GM23338 (cell line): ENCODE results near the gene CACNB4.

Source experiments
- CREB1 ChIP-seq: fragments of 250-450 bp; sonication (Bioruptor Pico); IDR thresholded peaks from 2 replicates; pipeline ENCODE4 v1.5.0; 2020; ENCODE audit warnings: low read depth, mild to moderate bottlenecking, moderate library complexity
- EZH2 ChIP-seq: fragments of 200-600 bp; sonication (generic); IDR thresholded peaks from one replicate; pipeline ENCODE4 v1.8.0; 2017; ENCODE audit warnings: antibody characterized with exemption, mild to moderate bottlenecking, low read depth; ENCODE audit not compliant: unreplicated experiment
- POLR2AphosphoS5 ChIP-seq: IDR thresholded peaks from 2 replicates; pipeline ENCODE4 v1.6.1; 2016; ENCODE audit warnings: antibody characterized with exemption, low read depth
- REST ChIP-seq: IDR thresholded peaks from one replicate; pipeline ENCODE4 v1.6.1; 2018; ENCODE audit warnings: antibody characterized with exemption; ENCODE audit not compliant: unreplicated experiment
- STAT1 ChIP-seq: IDR thresholded peaks from one replicate; pipeline ENCODE4 v1.6.1; 2016; ENCODE audit warnings: antibody characterized with exemption; ENCODE audit not compliant: unreplicated experiment
- ZNF114 ChIP-seq: fragments of 250-450 bp; sonication (Bioruptor Pico); IDR thresholded peaks from 2 replicates; pipeline ENCODE4 v1.5.0; 2020; ENCODE audit warnings: mild to moderate bottlenecking, moderate library complexity
- ZNF331 ChIP-seq: fragments of 250-450 bp; sonication (Bioruptor Pico); IDR thresholded peaks from 2 replicates; pipeline ENCODE4 v1.5.0; 2020; ENCODE audit warnings: low read depth, mild to moderate bottlenecking, moderate library complexity
- TF ChIP-seq, protein P1 (sequence below), 2 experiments: fragments of 200-600 bp in 1 of 2; sonication (generic) in 1 of 2; conservative IDR thresholded peaks; 2 replicates each; pipeline versions ENCODE4 v1.5.1 to v1.6.1; 2016 to 2017; ENCODE audit warnings: antibody characterized with exemption in 2 of 2, low read depth in 2 of 2, mild to moderate bottlenecking in 2 of 2, moderate library complexity in 1 of 2

DNA sequence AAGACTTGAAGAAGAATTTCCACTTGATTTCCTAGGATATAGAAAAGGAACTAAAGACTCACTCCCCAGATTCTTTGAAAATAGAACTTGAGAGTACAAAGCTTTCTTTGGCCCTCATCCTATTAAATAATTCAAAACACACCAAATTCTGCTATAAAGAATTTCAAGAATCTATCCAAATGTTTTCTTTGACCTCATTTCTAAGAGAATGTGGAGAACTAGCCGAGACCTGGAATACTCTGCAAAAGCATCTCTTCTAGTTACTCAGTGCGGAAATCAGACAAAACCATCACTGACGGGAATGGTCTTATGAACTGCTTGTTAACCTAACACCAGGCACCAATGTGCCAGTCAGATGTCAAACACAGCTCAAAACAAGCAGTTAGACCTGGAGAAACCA is 226.4 kb downstream of the CACNB4 start:
- TF ChIP-seq, protein P1, sequence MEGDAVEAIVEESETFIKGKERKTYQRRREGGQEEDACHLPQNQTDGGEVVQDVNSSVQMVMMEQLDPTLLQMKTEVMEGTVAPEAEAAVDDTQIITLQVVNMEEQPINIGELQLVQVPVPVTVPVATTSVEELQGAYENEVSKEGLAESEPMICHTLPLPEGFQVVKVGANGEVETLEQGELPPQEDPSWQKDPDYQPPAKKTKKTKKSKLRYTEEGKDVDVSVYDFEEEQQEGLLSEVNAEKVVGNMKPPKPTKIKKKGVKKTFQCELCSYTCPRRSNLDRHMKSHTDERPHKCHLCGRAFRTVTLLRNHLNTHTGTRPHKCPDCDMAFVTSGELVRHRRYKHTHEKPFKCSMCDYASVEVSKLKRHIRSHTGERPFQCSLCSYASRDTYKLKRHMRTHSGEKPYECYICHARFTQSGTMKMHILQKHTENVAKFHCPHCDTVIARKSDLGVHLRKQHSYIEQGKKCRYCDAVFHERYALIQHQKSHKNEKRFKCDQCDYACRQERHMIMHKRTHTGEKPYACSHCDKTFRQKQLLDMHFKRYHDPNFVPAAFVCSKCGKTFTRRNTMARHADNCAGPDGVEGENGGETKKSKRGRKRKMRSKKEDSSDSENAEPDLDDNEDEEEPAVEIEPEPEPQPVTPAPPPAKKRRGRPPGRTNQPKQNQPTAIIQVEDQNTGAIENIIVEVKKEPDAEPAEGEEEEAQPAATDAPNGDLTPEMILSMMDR (conservative IDR thresholded peaks at IDR 0.05; ENCODE audit: low read depth in 2 of 2): no peak
- TF ChIP-seq EZH2 (no peak), REST (no peak), CREB1 (no peak), ZNF114 (no peak), POLR2AphosphoS5 (no peak), STAT1 (no peak), ZNF331 (CRISPR knock-in tag) (no peak)
